ENCODE data around the gene HOXB1. TPM values are rescaled to one million over a fixed set of nuclear protein-coding genes. Genes with fewer than 3 reads are reported as not detected.
A peak's percentile ranks its signal among the peaks of the same experiment; 100 is the strongest.

The HOXB1 gene
- total RNA-seq, 1 experiment from 2014 or later, result not detected

DNA sequence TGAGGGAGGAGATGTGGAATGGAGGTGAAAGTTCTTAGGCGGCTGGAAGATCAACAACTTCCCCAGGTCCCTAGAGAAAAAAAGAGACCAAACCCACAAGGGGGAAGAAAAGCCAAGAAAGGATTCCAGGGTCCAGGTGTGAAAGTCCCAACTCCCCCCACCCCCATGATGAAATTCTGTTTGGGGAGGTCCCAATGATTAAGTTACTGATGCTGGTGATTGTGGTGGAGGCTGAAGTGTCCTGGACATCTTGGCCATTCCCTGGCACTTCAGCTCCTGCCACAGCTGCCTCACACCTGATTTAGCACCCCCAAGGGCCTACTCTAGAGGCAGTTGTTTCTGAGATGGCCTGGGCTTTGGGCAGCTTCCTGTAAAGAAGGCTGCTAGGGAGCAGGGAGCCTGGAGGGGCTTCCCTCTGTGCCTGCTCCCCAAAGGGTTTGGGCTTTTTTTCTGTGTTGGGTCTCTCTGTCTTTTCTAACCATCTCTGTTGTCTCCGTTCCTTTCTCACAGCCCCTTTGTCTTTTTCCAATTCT lies 34.3 kb upstream of the HOXB1 start:
- Histone ChIP-seq H3K9me3 (ENCODE audit: control insufficient read depth, insufficient read depth, low read depth, low read length) (no peaks in the 10 kb centered on the region), H3K27ac (ENCODE audit: low read length) (peak overlapping the region; percentile 97), H3K4me1 (ENCODE audit: control insufficient read depth, insufficient read depth, low read length) (peaks cover 94% of the 10 kb centered on the region), H3K27me3 (ENCODE audit: control insufficient read depth, insufficient read depth, low read length) (no peaks in the 10 kb centered on the region), H3K4me3 (ENCODE audit: low read depth in 2 of 2, low read length in 2 of 2) (peak overlapping the region in 1 of 2 experiments; percentile 29; a peak in 2 of 4 replicates), H3K36me3 (ENCODE audit: control insufficient read depth, insufficient read depth, low read length) (peaks cover 7% of the 10 kb centered on the region; the same call in 1 of the 2 replicates)
- CTCF ChIA-PET, result no interaction called here
- ATAC-seq, result no peak
- BruUV-seq (replicated peaks), result TSS peak; percentile 90
- TF ChIP-seq, protein P1, sequence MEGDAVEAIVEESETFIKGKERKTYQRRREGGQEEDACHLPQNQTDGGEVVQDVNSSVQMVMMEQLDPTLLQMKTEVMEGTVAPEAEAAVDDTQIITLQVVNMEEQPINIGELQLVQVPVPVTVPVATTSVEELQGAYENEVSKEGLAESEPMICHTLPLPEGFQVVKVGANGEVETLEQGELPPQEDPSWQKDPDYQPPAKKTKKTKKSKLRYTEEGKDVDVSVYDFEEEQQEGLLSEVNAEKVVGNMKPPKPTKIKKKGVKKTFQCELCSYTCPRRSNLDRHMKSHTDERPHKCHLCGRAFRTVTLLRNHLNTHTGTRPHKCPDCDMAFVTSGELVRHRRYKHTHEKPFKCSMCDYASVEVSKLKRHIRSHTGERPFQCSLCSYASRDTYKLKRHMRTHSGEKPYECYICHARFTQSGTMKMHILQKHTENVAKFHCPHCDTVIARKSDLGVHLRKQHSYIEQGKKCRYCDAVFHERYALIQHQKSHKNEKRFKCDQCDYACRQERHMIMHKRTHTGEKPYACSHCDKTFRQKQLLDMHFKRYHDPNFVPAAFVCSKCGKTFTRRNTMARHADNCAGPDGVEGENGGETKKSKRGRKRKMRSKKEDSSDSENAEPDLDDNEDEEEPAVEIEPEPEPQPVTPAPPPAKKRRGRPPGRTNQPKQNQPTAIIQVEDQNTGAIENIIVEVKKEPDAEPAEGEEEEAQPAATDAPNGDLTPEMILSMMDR (IDR thresholded peaks at IDR 0.05), result no peak
- TF ChIP-seq SIN3A (IDR thresholded peaks at IDR 0.05; ENCODE audit: borderline replicate concordance, insufficient read depth, low read depth, low read length), result 0 out of 2 replicates have a peak, but pooled peaks have one; percentile 6
- in situ Hi-C loops (cut with HindIII; ENCODE audit: low pct_unique_long_range_greater_than_20kb, low sequenced_read_pairs) (no loop called here), intact Hi-C loops (cut with micrococcal nuclease; ENCODE audit: unreplicated experiment) (no loop called here)
- DNase-seq (ENCODE audit: low read depth, low spot score), result no peak
- POLR2A ChIA-PET, result no interaction called here

DNA sequence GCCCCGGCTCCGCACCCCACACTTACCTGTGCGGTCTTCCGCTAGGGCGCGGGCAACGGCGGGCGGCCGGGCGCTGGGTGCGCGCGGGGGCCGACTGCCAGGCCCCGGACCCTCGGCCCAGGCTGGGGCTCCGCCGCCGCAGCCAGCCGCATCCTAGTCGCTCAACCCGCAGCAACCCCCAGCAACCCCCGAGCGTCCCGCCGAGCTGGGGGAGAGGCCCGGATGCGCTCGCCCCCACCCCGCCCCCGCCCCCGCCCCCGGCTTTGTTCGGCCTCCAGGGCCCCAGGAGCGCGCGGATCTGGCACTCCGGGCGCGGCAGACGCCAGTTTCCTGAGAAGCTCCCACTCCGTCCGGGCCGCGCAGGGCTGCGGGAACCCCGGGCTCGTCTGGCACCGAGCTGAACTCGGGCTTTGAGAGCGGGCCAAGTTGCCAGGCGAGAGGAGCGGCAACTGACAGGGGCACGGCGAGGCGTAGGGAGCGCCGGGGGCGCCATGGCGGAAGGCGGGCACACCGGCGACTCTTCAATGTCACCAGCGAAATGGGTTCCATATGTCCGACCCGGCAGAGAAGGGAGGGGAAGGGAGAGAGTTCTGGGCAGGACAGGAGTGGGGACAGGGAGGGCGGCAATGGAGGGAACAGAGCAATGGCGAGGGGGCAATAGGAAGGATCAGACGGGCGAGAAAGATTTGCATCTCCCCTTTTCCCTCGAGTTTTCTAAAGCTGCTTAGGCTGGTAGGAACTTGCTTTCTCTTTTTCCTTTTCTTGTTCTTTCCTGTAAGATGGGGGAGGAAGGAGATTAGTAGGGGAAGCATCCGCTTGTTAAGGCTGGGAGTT lies 33.6 kb upstream of the HOXB1 start:
- peak overlapping the region; percentile 97 for H3K27ac ChIP-seq (ENCODE audit: low read length)
- in situ Hi-C loops (cut with HindIII; ENCODE audit: low pct_unique_long_range_greater_than_20kb, low sequenced_read_pairs) (no loop called here), intact Hi-C loops (cut with micrococcal nuclease; ENCODE audit: unreplicated experiment) (no loop called here)
- H3K9me3 ChIP-seq (ENCODE audit: control insufficient read depth, insufficient read depth, low read depth, low read length), result no peaks in the 10 kb centered on the region
- peak overlapping the region; percentile 16 to 29 for H3K4me3 ChIP-seq (ENCODE audit: low read depth in 2 of 2, low read length in 2 of 2)
- ChIA-PET POLR2A (no interaction called here), CTCF (interaction anchor here (0.7 kb wide), 1 partner anchor 20 kb away, joined by 3 read pairs; no protein-coding TSS in a partner anchor)
- no peak for TF ChIP-seq TCF7L2 (IDR thresholded peaks at IDR 0.05; ENCODE audit: low read depth, low read length)
- 0 out of 2 replicates have a peak, but pooled peaks have one; percentile 5 for TF ChIP-seq SIN3A (IDR thresholded peaks at IDR 0.05; ENCODE audit: borderline replicate concordance, insufficient read depth, low read depth, low read length)
- TF ChIP-seq POLR2AphosphoS5 (IDR thresholded peaks at IDR 0.05; ENCODE audit: low read depth, low read length), result 0 out of 2 replicates have a peak, but pooled peaks have one; percentile 20
- ATAC-seq, result no peak
- peaks cover 94% of the 10 kb centered on the region for H3K4me1 ChIP-seq (ENCODE audit: control insufficient read depth, insufficient read depth, low read length)
- BruUV-seq (replicated peaks), result no TSS peak
- peaks cover 5% of the 10 kb centered on the region; the same call in 1 of the 2 replicates for H3K36me3 ChIP-seq (ENCODE audit: control insufficient read depth, insufficient read depth, low read length)
- no peak for DNase-seq (ENCODE audit: low read depth, low spot score)
- H3K27me3 ChIP-seq (ENCODE audit: control insufficient read depth, insufficient read depth, low read length), result no peaks in the 10 kb centered on the region

DNA sequence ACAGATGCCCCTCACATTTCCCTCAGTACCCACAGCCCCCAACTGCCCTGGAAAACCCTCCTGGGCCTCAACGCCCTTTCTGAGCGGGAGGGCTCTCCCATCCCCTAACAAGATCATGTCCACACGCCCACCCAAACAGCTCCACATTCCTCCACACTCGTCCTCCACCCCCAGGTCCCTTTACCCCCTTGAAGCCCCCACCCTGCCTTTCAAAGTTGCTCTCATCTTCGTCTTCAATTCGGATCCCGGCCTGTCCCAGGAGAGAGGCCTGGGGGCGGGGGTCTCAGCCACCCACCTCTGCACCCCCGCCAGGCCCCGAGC lies 33.0 kb upstream of the HOXB1 start:
- H3K9me3 ChIP-seq (ENCODE audit: control insufficient read depth, insufficient read depth, low read depth, low read length), result no peaks in the 10 kb centered on the region
- no TSS peak for BruUV-seq (replicated peaks)
- TF ChIP-seq POLR2AphosphoS5 (IDR thresholded peaks at IDR 0.05; ENCODE audit: low read depth, low read length), result no peak
- TF ChIP-seq, protein P2, sequence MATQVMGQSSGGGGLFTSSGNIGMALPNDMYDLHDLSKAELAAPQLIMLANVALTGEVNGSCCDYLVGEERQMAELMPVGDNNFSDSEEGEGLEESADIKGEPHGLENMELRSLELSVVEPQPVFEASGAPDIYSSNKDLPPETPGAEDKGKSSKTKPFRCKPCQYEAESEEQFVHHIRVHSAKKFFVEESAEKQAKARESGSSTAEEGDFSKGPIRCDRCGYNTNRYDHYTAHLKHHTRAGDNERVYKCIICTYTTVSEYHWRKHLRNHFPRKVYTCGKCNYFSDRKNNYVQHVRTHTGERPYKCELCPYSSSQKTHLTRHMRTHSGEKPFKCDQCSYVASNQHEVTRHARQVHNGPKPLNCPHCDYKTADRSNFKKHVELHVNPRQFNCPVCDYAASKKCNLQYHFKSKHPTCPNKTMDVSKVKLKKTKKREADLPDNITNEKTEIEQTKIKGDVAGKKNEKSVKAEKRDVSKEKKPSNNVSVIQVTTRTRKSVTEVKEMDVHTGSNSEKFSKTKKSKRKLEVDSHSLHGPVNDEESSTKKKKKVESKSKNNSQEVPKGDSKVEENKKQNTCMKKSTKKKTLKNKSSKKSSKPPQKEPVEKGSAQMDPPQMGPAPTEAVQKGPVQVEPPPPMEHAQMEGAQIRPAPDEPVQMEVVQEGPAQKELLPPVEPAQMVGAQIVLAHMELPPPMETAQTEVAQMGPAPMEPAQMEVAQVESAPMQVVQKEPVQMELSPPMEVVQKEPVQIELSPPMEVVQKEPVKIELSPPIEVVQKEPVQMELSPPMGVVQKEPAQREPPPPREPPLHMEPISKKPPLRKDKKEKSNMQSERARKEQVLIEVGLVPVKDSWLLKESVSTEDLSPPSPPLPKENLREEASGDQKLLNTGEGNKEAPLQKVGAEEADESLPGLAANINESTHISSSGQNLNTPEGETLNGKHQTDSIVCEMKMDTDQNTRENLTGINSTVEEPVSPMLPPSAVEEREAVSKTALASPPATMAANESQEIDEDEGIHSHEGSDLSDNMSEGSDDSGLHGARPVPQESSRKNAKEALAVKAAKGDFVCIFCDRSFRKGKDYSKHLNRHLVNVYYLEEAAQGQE (IDR thresholded peaks at IDR 0.05; ENCODE audit: insufficient read depth in 1 of 2, low read depth in 2 of 2, low read length in 1 of 2), result no peak
- POLR2A ChIA-PET, result no interaction called here
- peak overlapping the region; percentile 97 for H3K27ac ChIP-seq (ENCODE audit: low read length)
- DNase-seq (ENCODE audit: low read depth, low spot score) (no peak), ATAC-seq (no peak)
- no peaks in the 10 kb centered on the region for H3K27me3 ChIP-seq (ENCODE audit: control insufficient read depth, insufficient read depth, low read length)
- peaks cover 4% of the 10 kb centered on the region; the same call in 1 of the 2 replicates for H3K36me3 ChIP-seq (ENCODE audit: control insufficient read depth, insufficient read depth, low read length)
- peaks cover 94% of the 10 kb centered on the region for H3K4me1 ChIP-seq (ENCODE audit: control insufficient read depth, insufficient read depth, low read length)
- peak overlapping the region; percentile 16 to 36; a peak in 3 of 4 replicates for H3K4me3 ChIP-seq (ENCODE audit: low read depth in 2 of 2, low read length in 2 of 2)
- in situ Hi-C loops (cut with HindIII; ENCODE audit: low pct_unique_long_range_greater_than_20kb, low sequenced_read_pairs) (no loop called here), intact Hi-C loops (cut with micrococcal nuclease; ENCODE audit: unreplicated experiment) (no loop called here)
- CTCF ChIA-PET, result interaction anchor here (0.7 kb wide), 2 partner anchors 15 to 20 kb away, joined by 3 read pairs; no protein-coding TSS in a partner anchor
